Smooth muscle cell (in vitro differentiated cells): Measurements from ENCODE around the gene ASPRV1. TPM values are rescaled to one million over a fixed set of nuclear protein-coding genes. Genes with fewer than 3 reads are reported as not detected.
A peak's percentile ranks its signal among the peaks of the same experiment; 100 is the strongest.

Source experiments
- DNase-seq: peaks from one replicate; lab custom pipeline; 2025; ENCODE audit not compliant: unreplicated experiment; lab: John Stamatoyannopoulos, UW
- H2AFZ ChIP-seq: fragments of 200-600 bp; sonication (generic); 2 replicates; pipeline ENCODE4 v1.6.0; 2016; ENCODE audit warnings: antibody characterized with exemption, low read depth, mild to moderate bottlenecking
- H3F3A ChIP-seq: fragments of 200-600 bp; sonication (generic); 2 replicates; pipeline ENCODE4 v1.6.0; 2017; ENCODE audit warnings: antibody characterized with exemption, low read depth
- H3K27ac ChIP-seq: fragments of 200-600 bp; sonication (generic); 2 replicates; pipeline ENCODE4 v1.5.1; 2016; ENCODE audit warnings: low read depth, mild to moderate bottlenecking
- H3K27me3 ChIP-seq: fragments of 200-600 bp; sonication (generic); 2 replicates; pipeline ENCODE4 v1.6.1; 2016; ENCODE audit warnings: low read depth, mild to moderate bottlenecking
- H3K36me3 ChIP-seq: fragments of 200-600 bp; sonication (generic); 2 replicates; pipeline ENCODE4 v1.5.1; 2016; ENCODE audit warnings: low read depth
- H3K4me1 ChIP-seq: fragments of 200-600 bp; sonication (generic); 2 replicates; pipeline ENCODE4 v1.5.1; 2016; ENCODE audit warnings: low read depth
- H3K4me2 ChIP-seq: fragments of 200-600 bp; sonication (generic); 2 replicates; pipeline ENCODE4 v1.6.0; 2016; ENCODE audit warnings: mild to moderate bottlenecking
- H3K4me3 ChIP-seq: fragments of 200-600 bp; sonication (generic); 2 replicates; pipeline ENCODE4 v1.5.1; 2016; ENCODE audit warnings: mild to moderate bottlenecking
- H3K79me2 ChIP-seq: fragments of 200-600 bp; sonication (generic); 2 replicates; pipeline ENCODE4 v1.6.0; 2016; ENCODE audit warnings: low read depth, mild to moderate bottlenecking
- H3K9ac ChIP-seq: fragments of 200-600 bp; sonication (generic); 2 replicates; pipeline ENCODE4 v1.6.0; 2016; ENCODE audit warnings: low read depth
- H3K9me3 ChIP-seq: fragments of 200-600 bp; sonication (generic); replicated peaks from 2 replicates; pipeline ENCODE4 v1.5.1; 2016; ENCODE audit warnings: low read depth
- H4K20me1 ChIP-seq: fragments of 200-600 bp; sonication (generic); 2 replicates; pipeline ENCODE4 v1.6.0; 2016; ENCODE audit warnings: low read depth
- WGBS: methylation state at CpG from one replicate; pipeline ENCODE4 v1.1.7; 2016; ENCODE audit warnings: low lambda C conversion rate; 5-methylcytosine and 5-hydroxymethylcytosine counted together
- polyA plus RNA-seq: library from polyadenylated mRNA; unstranded; fragments of >200 nt; fragmentation: Nextera tagmentation; extraction: Ambion mirVana; gene quantifications from 2 replicates; pipeline ENCODE4 v1.2.1, GENCODE V29; 2016
- total RNA-seq: library from RNA; depleted of rRNA; stranded (reverse); fragments of >200 nt; gene quantifications from 2 replicates; pipeline ENCODE4 v1.2.3, GENCODE V29; 2014
- TF ChIP-seq, protein P1 (sequence below): fragments of 200-600 bp; sonication (generic); IDR thresholded peaks from 2 replicates; pipeline ENCODE4 v1.5.1; 2017; ENCODE audit warnings: borderline replicate concordance, mild to moderate bottlenecking, antibody characterized with exemption; ENCODE audit not compliant: insufficient read depth, poor library complexity, severe bottlenecking

Gene ASPRV1
- total and polyA plus RNA-seq, 2 experiments from 2014 or later, result 1.6 to 4.4 TPM

DNA sequence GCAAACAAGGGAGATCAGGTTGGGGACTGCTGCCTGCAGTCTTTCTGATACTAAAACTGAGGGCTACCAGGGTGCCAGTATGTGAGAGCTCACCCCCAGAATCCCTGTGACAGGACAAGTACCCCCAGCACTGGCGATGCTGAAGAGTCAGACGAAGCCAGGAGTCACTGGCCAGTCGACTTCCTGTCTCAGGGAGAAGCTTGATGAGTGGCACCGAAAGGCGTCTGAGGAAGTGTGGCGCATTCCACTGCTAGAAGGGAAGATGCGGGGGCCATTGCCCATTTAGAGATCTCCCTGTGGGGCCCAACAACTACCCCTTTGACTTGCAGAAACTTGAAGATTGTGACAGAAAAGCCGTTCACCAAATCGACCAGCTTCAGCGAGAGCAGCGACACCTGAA lies 24.5 kb downstream of the ASPRV1 start:
- DNase-seq, result no peak
- peaks cover 4% of the 10 kb centered on the region for H3K36me3 ChIP-seq
- WGBS, result 48% methylated on average over 11 of the region's 11 CpGs
- no peaks in the 10 kb centered on the region for H3K9me3 ChIP-seq
- no peak overlapping the region for H3K9ac ChIP-seq
- H3K4me1 ChIP-seq, result peaks cover 14% of the 10 kb centered on the region
- H3F3A ChIP-seq, result peaks cover 13% of the 10 kb centered on the region
- TF ChIP-seq, protein P1, sequence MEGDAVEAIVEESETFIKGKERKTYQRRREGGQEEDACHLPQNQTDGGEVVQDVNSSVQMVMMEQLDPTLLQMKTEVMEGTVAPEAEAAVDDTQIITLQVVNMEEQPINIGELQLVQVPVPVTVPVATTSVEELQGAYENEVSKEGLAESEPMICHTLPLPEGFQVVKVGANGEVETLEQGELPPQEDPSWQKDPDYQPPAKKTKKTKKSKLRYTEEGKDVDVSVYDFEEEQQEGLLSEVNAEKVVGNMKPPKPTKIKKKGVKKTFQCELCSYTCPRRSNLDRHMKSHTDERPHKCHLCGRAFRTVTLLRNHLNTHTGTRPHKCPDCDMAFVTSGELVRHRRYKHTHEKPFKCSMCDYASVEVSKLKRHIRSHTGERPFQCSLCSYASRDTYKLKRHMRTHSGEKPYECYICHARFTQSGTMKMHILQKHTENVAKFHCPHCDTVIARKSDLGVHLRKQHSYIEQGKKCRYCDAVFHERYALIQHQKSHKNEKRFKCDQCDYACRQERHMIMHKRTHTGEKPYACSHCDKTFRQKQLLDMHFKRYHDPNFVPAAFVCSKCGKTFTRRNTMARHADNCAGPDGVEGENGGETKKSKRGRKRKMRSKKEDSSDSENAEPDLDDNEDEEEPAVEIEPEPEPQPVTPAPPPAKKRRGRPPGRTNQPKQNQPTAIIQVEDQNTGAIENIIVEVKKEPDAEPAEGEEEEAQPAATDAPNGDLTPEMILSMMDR, result no peak
- H3K27ac ChIP-seq, result peak overlapping the region; percentile 93
- peak overlapping the region; percentile 25 for H3K4me2 ChIP-seq
- H3K27me3 ChIP-seq, result no peaks in the 10 kb centered on the region
- no peak overlapping the region for H2AFZ ChIP-seq
- H3K4me3 ChIP-seq, result no peak overlapping the region
- no peaks in the 10 kb centered on the region for H3K79me2 ChIP-seq
- no peaks in the 10 kb centered on the region for H4K20me1 ChIP-seq

DNA sequence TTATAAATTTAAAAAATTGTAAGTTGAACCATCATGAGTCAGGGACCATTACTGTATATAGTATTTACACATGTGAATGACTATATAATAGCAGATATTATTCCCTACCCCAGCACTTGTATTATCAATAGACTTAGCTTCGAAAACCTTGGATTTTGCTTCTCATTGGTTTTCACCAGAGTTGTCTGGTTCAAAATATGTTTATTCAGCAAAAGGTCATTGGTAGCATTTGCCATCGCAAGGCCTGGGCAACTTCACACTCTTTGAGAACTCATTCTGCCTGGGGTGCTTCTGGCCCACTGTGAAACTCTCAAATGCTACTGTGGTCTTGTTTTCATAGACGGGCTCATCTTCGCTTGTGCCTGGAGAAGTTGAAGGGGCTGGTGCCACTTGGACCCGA lies 26.4 kb downstream of the ASPRV1 start:
- H3K4me2 ChIP-seq, result peak overlapping the region; percentile 50
- no peaks in the 10 kb centered on the region for H4K20me1 ChIP-seq
- TF ChIP-seq, protein P1, result no peak
- H3K27ac ChIP-seq, result peak overlapping the region; percentile 93
- H3K9me3 ChIP-seq, result no peaks in the 10 kb centered on the region
- no peaks in the 10 kb centered on the region for H3K27me3 ChIP-seq
- over 99% methylated on average over 5 of the region's 5 CpGs for WGBS
- peak overlapping the region; percentile 10 for H3K4me3 ChIP-seq
- no peaks in the 10 kb centered on the region for H3K79me2 ChIP-seq
- peaks cover 3% of the 10 kb centered on the region for H3K4me1 ChIP-seq
- H3K36me3 ChIP-seq, result peaks cover 4% of the 10 kb centered on the region
- peak overlapping the region; percentile 69 for H3K9ac ChIP-seq
- H2AFZ ChIP-seq, result no peak overlapping the region
- DNase-seq, result no peak
- H3F3A ChIP-seq, result peaks cover 13% of the 10 kb centered on the region

DNA sequence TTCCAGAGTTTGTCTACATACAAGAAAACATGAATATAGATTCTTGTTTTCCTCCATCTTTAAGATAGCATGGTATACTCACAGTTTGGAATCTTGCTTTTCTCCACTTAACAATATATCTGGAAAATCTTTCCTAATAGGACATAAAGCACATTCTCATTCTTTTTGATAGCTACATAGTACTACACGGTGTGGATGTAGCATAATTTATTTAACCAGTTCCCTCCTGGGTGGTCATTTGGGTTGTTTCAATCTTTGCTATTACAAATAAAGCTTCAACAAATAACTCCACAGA lies 26.9 kb downstream of the ASPRV1 start:
- DNase-seq, result no peak
- TF ChIP-seq, protein P1, result no peak
- no peaks in the 10 kb centered on the region for H3K4me1 ChIP-seq
- no peaks in the 10 kb centered on the region for H3K79me2 ChIP-seq
- no peaks in the 10 kb centered on the region for H4K20me1 ChIP-seq
- H3K4me2 ChIP-seq, result peak overlapping the region; percentile 50
- H3K27me3 ChIP-seq, result no peaks in the 10 kb centered on the region
- H3K4me3 ChIP-seq, result peak overlapping the region; percentile 10
- WGBS, result 33% methylated on average over 1 of the region's 1 CpG
- peak overlapping the region; percentile 69 for H3K9ac ChIP-seq
- H3K27ac ChIP-seq, result peak overlapping the region; percentile 93
- H2AFZ ChIP-seq, result no peak overlapping the region
- no peaks in the 10 kb centered on the region for H3K9me3 ChIP-seq
- peaks cover 4% of the 10 kb centered on the region for H3K36me3 ChIP-seq
- peaks cover 13% of the 10 kb centered on the region for H3F3A ChIP-seq

DNA sequence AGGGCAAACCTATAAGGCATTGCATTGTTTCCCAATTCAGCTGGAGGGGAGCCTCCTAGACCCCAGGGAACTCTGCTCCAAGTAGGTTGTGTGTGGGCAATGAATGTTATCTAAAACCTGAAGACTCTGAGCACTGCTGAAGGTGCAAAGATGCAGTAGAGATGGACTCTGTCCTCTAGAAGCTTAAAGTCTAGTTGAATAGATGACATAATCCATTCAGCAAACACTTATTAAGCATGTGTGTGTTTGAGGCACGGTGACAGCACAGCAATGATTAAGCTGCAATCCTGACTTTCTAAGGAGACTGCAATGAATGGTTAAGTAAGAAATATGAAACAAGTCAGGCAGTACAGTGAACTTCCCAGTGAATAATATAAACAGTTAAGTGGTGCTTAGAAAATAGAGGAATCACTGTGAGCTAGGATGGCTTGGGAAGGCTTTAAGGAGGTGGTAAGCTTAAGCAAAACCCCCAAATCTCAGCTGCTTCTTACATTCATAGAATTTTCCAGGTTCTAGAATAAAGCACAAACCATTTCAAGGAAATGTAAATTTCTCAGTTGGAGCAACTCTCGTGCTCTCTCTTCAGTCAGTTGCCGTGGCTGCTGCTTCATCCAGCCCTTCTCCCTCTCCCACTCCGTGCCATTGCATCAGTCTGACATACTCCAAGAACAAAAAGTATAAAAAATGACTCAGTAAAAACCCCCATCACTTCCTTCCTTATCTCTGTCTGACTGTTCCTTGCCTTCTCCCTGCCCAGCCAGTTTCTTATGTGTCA lies 27.4 kb downstream of the ASPRV1 start:
- TF ChIP-seq, protein P1, result no peak
- Histone ChIP-seq H3K9me3 (no peaks in the 10 kb centered on the region), H3K4me3 (peak overlapping the region; percentile 10), H3K9ac (peak overlapping the region; percentile 68), H3K4me2 (peak overlapping the region; percentile 50), H3K36me3 (peaks cover 1% of the 10 kb centered on the region), H3K79me2 (no peaks in the 10 kb centered on the region), H3K27ac (peak overlapping the region; percentile 93), H4K20me1 (no peaks in the 10 kb centered on the region), H3F3A (peaks cover 13% of the 10 kb centered on the region), H3K27me3 (no peaks in the 10 kb centered on the region), H2AFZ (no peak overlapping the region), H3K4me1 (no peaks in the 10 kb centered on the region)
- WGBS, result 4% methylated on average over 4 of the region's 4 CpGs
- no peak for DNase-seq
